ENCODE measurements around the gene ZMIZ2.

Gene ZMIZ2

GRCh38 chr7:44738876-44739665 is 9.6 kb upstream of the ZMIZ2 start:
- no peak overlapping the region for H3K4me3 ChIP-seq (ENCODE audit: control insufficient read depth, low read depth, low read length)
- DNase-seq (ENCODE audit: low read depth), result no peak
- TF ChIP-seq CTCF (conservative IDR thresholded peaks at IDR 0.05; ENCODE audit: control insufficient read depth, insufficient read depth, low read depth, low read length), result no peak

- no peak for DNase-seq (ENCODE audit: low read depth)
- no peak overlapping the region for H3K4me3 ChIP-seq (ENCODE audit: control insufficient read depth, low read depth, low read length)
- no peak for TF ChIP-seq CTCF (conservative IDR thresholded peaks at IDR 0.05; ENCODE audit: control insufficient read depth, insufficient read depth, low read depth, low read length)
Measured at GRCh38 chr7:44740055-44740454, 8.6 kb upstream of the ZMIZ2 start.

GRCh38 chr7:44743750-44744149 is 4.9 kb upstream of the ZMIZ2 start:
- TF ChIP-seq CTCF (conservative IDR thresholded peaks at IDR 0.05; ENCODE audit: control insufficient read depth, insufficient read depth, low read depth, low read length), result no peak
- no peak for DNase-seq (ENCODE audit: low read depth)
- H3K4me3 ChIP-seq (ENCODE audit: control insufficient read depth, low read depth, low read length), result no peak overlapping the region

- TF ChIP-seq CTCF (conservative IDR thresholded peaks at IDR 0.05; ENCODE audit: control insufficient read depth, insufficient read depth, low read depth, low read length), result no peak
Measured at GRCh38 chr7:44748948-44749731, 493 bp downstream of the ZMIZ2 start.

GRCh38 chr7:44749992-44750391 is 1.3 kb downstream of the ZMIZ2 start:
- H3K4me3 ChIP-seq (ENCODE audit: control insufficient read depth, low read depth, low read length), result peak overlapping the region; percentile 69
- DNase-seq (ENCODE audit: low read depth), result no peak
- no peak for TF ChIP-seq CTCF (conservative IDR thresholded peaks at IDR 0.05; ENCODE audit: control insufficient read depth, insufficient read depth, low read depth, low read length)

More at GRCh38 chr7:44748948-44749731, 493 bp downstream of the ZMIZ2 start:
- peak overlapping the region; percentile 69 for H3K4me3 ChIP-seq (ENCODE audit: control insufficient read depth, low read depth, low read length)
- no peak for DNase-seq (ENCODE audit: low read depth)

GRCh38 chr7:44750424-44750823 is 1.8 kb downstream of the ZMIZ2 start:
- TF ChIP-seq CTCF (conservative IDR thresholded peaks at IDR 0.05; ENCODE audit: control insufficient read depth, insufficient read depth, low read depth, low read length), result no peak
- no peak for DNase-seq (ENCODE audit: low read depth)
- no peak overlapping the region for H3K4me3 ChIP-seq (ENCODE audit: control insufficient read depth, low read depth, low read length)
